Vagina (tissue), 2 donors: ENCODE data around the gene SLC9A7. TPM values are rescaled to one million over a fixed set of nuclear protein-coding genes. Genes with fewer than 3 reads are reported as not detected.

Experiments
- DNase-seq, 2 donors: peaks; one replicate each; pipeline ENCODE4 v3.0.0-alpha.2; 2017; ENCODE audit errors: extremely low spot score in 2 of 2
- H3K27ac ChIP-seq: fragments of 200-600 bp; sonication (generic); one replicate; pipeline ENCODE4 v1.5.1; 2019
- H3K27me3 ChIP-seq: fragments of 200-600 bp; sonication (generic); one replicate; pipeline ENCODE4 v1.5.1; 2019
- H3K36me3 ChIP-seq, 2 donors: fragments of 200-600 bp; sonication (generic); one replicate each; pipeline ENCODE4 v1.5.1; 2017 to 2019
- H3K4me1 ChIP-seq: fragments of 200-600 bp; sonication (generic); one replicate; pipeline ENCODE4 v1.5.1; 2019
- H3K4me3 ChIP-seq, 2 donors: fragments of 200-600 bp; sonication (generic); 1 replicate in 1 of 2; 2 replicates in 1 of 2; pipeline ENCODE4 v1.5.1; 2016 to 2019
- H3K9me3 ChIP-seq: fragments of 200-600 bp; sonication (generic); one replicate; pipeline ENCODE4 v1.5.1; 2019
- POLR2A ChIP-seq, 2 donors: fragments of 450-650 bp; IDR thresholded peaks; one replicate each; pipeline ENCODE4 v1.6.1; 2017; ENCODE audit warnings: antibody characterized with exemption in 2 of 2, mild to moderate bottlenecking in 2 of 2, moderate library complexity in 2 of 2
- POLR2AphosphoS5 ChIP-seq, 2 donors: sonication (generic); formaldehyde crosslinking; IDR thresholded peaks; one replicate each; pipeline ENCODE4 v1.9.0; 2017; ENCODE audit warnings: antibody characterized with exemption in 2 of 2, mild to moderate bottlenecking in 2 of 2, low read depth in 1 of 2; ENCODE audit not compliant: insufficient read depth in 1 of 2
- intact Hi-C: fragments of 100-400 bp; cut with DNase I; formaldehyde crosslinking; loops from one replicate; pipeline ENCODE4 v1.15.1; 2023
- small RNA-seq: library from RNA; depleted of rRNA; stranded (forward); fragments of <200 nt; gene quantifications from one replicate; pipeline ENCODE3, GENCODE V24; 2016
- total RNA-seq: library from RNA; depleted of rRNA; stranded (reverse); fragments of >200 nt; gene quantifications from one replicate; pipeline ENCODE4 v1.2.3, GENCODE V29; 2016
- TF ChIP-seq, protein P1 (sequence below), 3 experiments: fragments of 450-650 bp in 2 of 3; fragments of 200-600 bp in 1 of 3; sonication (generic) in 1 of 3; IDR thresholded peaks; one replicate each; pipeline ENCODE4 v1.5.1; 2017 to 2019; ENCODE audit warnings: antibody characterized with exemption in 3 of 3, mild to moderate bottlenecking in 2 of 3, moderate library complexity in 2 of 3

The SLC9A7 gene
- total RNA-seq, 1 donor from 2014 or later, result 4.2 TPM

DNA sequence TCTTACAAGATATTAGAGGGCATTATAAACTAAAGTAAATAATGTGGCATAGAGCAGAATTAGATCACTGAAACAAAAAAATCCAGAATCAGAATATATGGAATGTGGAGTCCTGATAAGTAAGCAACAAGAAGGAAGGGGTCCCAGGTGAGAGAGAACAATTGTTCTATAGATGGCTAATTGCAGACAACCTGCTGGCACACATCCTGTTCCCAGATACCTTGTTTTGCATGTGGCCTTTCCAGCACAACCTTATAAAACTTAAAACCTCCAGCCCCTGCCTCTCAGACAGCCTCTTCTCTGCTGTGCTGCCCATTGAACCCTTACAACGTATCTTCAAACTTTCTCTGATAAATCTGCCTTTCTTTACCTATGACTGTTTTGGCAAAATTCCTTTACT is 209.0 kb downstream of the SLC9A7 start:
- H3K9me3 ChIP-seq, result no peaks in the 10 kb centered on the region
- TF ChIP-seq POLR2A (IDR thresholded peaks at IDR 0.05), result no peak
- TF ChIP-seq, protein P1, sequence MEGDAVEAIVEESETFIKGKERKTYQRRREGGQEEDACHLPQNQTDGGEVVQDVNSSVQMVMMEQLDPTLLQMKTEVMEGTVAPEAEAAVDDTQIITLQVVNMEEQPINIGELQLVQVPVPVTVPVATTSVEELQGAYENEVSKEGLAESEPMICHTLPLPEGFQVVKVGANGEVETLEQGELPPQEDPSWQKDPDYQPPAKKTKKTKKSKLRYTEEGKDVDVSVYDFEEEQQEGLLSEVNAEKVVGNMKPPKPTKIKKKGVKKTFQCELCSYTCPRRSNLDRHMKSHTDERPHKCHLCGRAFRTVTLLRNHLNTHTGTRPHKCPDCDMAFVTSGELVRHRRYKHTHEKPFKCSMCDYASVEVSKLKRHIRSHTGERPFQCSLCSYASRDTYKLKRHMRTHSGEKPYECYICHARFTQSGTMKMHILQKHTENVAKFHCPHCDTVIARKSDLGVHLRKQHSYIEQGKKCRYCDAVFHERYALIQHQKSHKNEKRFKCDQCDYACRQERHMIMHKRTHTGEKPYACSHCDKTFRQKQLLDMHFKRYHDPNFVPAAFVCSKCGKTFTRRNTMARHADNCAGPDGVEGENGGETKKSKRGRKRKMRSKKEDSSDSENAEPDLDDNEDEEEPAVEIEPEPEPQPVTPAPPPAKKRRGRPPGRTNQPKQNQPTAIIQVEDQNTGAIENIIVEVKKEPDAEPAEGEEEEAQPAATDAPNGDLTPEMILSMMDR (IDR thresholded peaks at IDR 0.05), result no peak
- TF ChIP-seq POLR2AphosphoS5 (IDR thresholded peaks at IDR 0.05; ENCODE audit: insufficient read depth in 1 of 2, low read depth in 1 of 2), result no peak
- H3K4me3 ChIP-seq, result no peak overlapping the region
- H3K27me3 ChIP-seq, result no peaks in the 10 kb centered on the region
- intact Hi-C loops, result no loop called here
- peaks cover 13% of the 10 kb centered on the region for H3K4me1 ChIP-seq
- H3K36me3 ChIP-seq, result no peaks in the 10 kb centered on the region
- H3K27ac ChIP-seq, result no peak overlapping the region
- DNase-seq, result no peak

Small RNAs within 50 kb of the gene (small RNA-seq; reads per million reads assigned to genes)
- not detected for gene RF00017

Other genes starting within 250 kb of the SLC9A7 start
- 5.2 TPM for gene ZNF674, start 213.7 kb downstream of the SLC9A7 start, total RNA-seq
- gene CHST7, start 185.4 kb downstream of the SLC9A7 start, total RNA-seq, result 20.6 TPM
- 6.1 TPM for gene RP2, start 77.9 kb upstream of the SLC9A7 start, total RNA-seq
- 5.2 TPM for gene JADE3, start 153.3 kb upstream of the SLC9A7 start, total RNA-seq